ENCODE measurements around the gene MYO1B. TPM values are rescaled to one million over a fixed set of nuclear protein-coding genes. Genes with fewer than 3 reads are reported as not detected.

MYO1B gene
- total RNA-seq, 6 donors from 2014 or later, result 112 to 311 (median 137) TPM

DNA sequence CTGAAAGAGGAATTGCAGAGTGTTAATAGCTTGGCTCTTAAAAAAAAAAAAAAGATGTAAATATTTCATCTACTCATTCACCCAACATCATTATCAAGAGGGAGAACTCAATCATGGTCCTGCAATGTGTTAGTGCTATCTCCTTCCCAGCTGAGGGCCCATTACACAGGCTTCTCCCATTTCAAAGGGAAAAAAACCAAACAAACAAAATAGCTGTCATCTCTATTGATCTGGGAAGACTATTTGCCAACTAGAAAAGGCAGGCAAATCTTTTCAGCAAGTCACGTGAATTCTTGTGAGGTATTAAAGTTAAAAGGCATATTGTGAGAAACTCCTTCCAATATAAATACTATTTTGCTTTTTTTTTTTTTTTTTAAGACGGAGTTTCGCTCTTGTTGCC lies 194.3 kb downstream of the MYO1B start:
- WGBS, 2 donors, result 87 to 93% methylated on average over 3 of the region's 3 CpGs
- TF ChIP-seq EP300 (IDR thresholded peaks at IDR 0.05) (no peak), POLR2A (IDR thresholded peaks at IDR 0.05) (no peak), POLR2AphosphoS5 (IDR thresholded peaks at IDR 0.05) (no peak)
- TF ChIP-seq, protein P1, sequence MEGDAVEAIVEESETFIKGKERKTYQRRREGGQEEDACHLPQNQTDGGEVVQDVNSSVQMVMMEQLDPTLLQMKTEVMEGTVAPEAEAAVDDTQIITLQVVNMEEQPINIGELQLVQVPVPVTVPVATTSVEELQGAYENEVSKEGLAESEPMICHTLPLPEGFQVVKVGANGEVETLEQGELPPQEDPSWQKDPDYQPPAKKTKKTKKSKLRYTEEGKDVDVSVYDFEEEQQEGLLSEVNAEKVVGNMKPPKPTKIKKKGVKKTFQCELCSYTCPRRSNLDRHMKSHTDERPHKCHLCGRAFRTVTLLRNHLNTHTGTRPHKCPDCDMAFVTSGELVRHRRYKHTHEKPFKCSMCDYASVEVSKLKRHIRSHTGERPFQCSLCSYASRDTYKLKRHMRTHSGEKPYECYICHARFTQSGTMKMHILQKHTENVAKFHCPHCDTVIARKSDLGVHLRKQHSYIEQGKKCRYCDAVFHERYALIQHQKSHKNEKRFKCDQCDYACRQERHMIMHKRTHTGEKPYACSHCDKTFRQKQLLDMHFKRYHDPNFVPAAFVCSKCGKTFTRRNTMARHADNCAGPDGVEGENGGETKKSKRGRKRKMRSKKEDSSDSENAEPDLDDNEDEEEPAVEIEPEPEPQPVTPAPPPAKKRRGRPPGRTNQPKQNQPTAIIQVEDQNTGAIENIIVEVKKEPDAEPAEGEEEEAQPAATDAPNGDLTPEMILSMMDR (IDR thresholded peaks at IDR 0.05), result no peak
- H3K9me3 ChIP-seq, result no peaks in the 10 kb centered on the region
- ATAC-seq (ENCODE audit: low FRiP score in 2 of 2) (no peak), DNase-seq (no peak)
- no peak overlapping the region for H3K4me3 ChIP-seq
- H3K27ac ChIP-seq, result no peak overlapping the region
- H3K4me1 ChIP-seq, result peaks cover 0 to 9% (median 3%) of the 10 kb centered on the region in 4 donors
- H3K27me3 ChIP-seq, result no peaks in the 10 kb centered on the region
- no peaks in the 10 kb centered on the region for H3K36me3 ChIP-seq

DNA sequence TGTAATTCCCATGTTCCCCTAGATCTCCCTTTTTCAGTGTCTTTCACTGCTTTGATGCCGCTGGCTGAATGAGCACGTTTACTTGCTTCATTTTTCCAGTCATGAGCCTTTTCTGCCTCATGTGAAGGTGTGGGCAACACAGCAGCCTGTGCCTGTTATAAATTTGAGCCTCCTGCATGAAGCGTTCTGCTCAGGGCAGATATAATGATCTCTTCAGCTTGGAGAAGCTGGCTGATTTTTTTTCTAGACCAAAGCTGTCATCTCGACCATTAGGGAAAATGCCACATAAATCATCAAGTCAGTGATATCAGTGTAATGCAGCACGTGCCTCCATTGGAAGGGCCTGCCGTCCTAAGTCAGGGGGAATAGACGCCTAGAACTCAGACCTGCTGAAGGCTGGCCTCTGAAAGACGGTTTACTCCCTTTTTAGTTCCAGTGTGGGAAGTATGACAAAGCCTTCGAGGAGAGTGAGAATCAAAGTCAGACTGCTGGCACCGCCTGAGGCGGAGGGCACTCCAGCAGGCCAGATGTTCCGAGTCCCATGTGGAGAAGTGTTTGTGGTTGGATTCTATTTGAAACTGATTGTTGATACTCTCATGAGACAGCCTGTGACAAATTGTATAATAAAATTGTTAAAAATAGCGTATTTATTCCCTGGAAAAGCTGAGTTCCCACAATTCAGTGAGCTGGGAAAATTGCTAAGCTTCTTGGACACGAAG lies 196.5 kb downstream of the MYO1B start:
- Histone ChIP-seq H3K4me3 (no peak overlapping the region), H3K9me3 (no peaks in the 10 kb centered on the region), H3K27ac (peak overlapping the region in 1 of 4 donors; percentile 69), H3K27me3 (no peaks in the 10 kb centered on the region), H3K36me3 (no peaks in the 10 kb centered on the region), H3K4me1 (peaks cover 0 to 3% (median 0%) of the 10 kb centered on the region in 4 donors)
- no peak for TF ChIP-seq EP300 (IDR thresholded peaks at IDR 0.05)
- peak in 1 of 2 donors; percentile 63 for TF ChIP-seq POLR2AphosphoS5 (IDR thresholded peaks at IDR 0.05)
- TF ChIP-seq, protein P1 (IDR thresholded peaks at IDR 0.05), result no peak
- TF ChIP-seq POLR2A (IDR thresholded peaks at IDR 0.05), result no peak
- ATAC-seq (ENCODE audit: low FRiP score in 2 of 2) (peak; percentile 53 to 71), DNase-seq (peak in 1 of 2 donors; percentile 17)
- WGBS, 2 donors, result 58 to 73% methylated on average over 14 of the region's 14 CpGs

DNA sequence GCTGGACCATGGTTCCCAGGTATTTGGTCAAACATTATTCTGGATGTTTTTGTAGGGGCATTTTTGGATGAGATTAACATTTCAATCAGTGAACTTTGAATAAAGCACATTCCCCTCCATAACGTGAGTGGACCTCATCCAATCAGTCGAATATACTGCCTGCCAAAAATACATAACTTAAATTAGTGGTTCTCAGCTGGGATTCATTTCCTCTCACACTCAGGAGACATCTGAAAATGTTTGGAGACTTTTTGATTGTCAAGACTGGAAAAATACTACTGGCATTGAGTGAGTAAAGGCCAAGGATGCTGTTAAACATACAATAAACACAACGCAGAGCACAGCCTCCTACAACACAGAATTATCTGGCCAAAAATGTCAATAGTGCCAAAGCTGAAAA lies 198.2 kb downstream of the MYO1B start:
- 70 to 86% methylated on average over 3 of the region's 3 CpGs for WGBS, 2 donors
- H3K9me3 ChIP-seq, result no peaks in the 10 kb centered on the region
- DNase-seq, result no peak
- H3K4me1 ChIP-seq, result no peaks in the 10 kb centered on the region
- H3K36me3 ChIP-seq, result no peaks in the 10 kb centered on the region
- H3K4me3 ChIP-seq, result no peak overlapping the region
- H3K27ac ChIP-seq, result no peak overlapping the region
- no peaks in the 10 kb centered on the region for H3K27me3 ChIP-seq
- no peak for ATAC-seq (ENCODE audit: low FRiP score in 2 of 2)
- TF ChIP-seq, protein P1 (IDR thresholded peaks at IDR 0.05), result no peak
- no peak for TF ChIP-seq POLR2AphosphoS5 (IDR thresholded peaks at IDR 0.05)

DNA sequence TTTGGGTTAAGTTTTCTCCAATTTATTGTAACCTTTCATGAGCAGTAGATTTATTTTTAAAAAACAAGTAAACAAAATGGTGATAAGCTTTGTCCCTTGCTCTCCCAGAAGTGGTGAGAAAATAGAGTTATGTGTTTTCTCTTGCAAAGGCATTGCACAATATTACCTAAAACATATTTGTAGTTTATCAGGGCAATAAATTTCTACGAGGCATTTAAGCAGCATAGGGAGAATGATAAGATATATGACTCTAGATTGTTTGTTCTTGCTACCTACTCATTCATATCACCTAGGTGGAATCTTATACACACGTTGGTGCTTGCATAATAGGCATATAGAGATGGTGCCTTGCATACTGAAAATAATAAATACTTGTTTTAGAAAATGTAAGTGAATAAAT lies 201.7 kb downstream of the MYO1B start:
- Histone ChIP-seq H3K36me3 (no peaks in the 10 kb centered on the region), H3K4me1 (no peaks in the 10 kb centered on the region), H3K9me3 (no peaks in the 10 kb centered on the region), H3K27ac (no peak overlapping the region), H3K4me3 (no peak overlapping the region), H3K27me3 (no peaks in the 10 kb centered on the region)
- WGBS, 2 donors, result 61 to 64% methylated on average over 2 of the region's 2 CpGs
- TF ChIP-seq POLR2A (IDR thresholded peaks at IDR 0.05) (no peak), EP300 (IDR thresholded peaks at IDR 0.05) (no peak), POLR2AphosphoS5 (IDR thresholded peaks at IDR 0.05) (no peak)
- TF ChIP-seq, protein P1 (IDR thresholded peaks at IDR 0.05), result no peak
- ATAC-seq (ENCODE audit: low FRiP score in 2 of 2) (no peak), DNase-seq (no peak)

DNA sequence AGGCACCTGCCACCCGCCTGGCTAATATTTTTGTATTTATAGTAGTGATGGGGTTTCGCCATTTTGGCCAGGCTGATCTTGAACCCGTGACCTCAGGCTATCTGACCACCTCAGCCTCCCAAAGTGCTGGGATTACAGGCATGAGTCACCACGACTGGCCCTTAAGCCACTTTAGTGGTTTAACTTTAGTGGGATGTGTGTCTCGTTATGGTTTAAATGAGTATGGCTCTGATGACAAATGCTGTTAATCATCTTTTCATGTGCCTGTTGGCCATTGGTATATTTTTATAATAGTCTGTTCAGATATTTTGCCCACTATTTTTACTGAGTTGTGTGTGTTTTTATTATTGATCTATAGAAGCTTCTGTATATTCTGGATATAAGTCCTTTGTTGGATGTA lies 205.9 kb downstream of the MYO1B start:
- TF ChIP-seq POLR2A (IDR thresholded peaks at IDR 0.05) (no peak), POLR2AphosphoS5 (IDR thresholded peaks at IDR 0.05) (no peak), EP300 (IDR thresholded peaks at IDR 0.05) (no peak)
- TF ChIP-seq, protein P1 (IDR thresholded peaks at IDR 0.05), result no peak
- H3K27me3 ChIP-seq, result no peaks in the 10 kb centered on the region
- H3K9me3 ChIP-seq, result no peaks in the 10 kb centered on the region
- WGBS, 2 donors, result 84 to 96% methylated on average over 5 of the region's 5 CpGs
- no peaks in the 10 kb centered on the region for H3K4me1 ChIP-seq
- H3K27ac ChIP-seq, result no peak overlapping the region
- H3K36me3 ChIP-seq, result no peaks in the 10 kb centered on the region
- DNase-seq (no peak), ATAC-seq (ENCODE audit: low FRiP score in 2 of 2) (no peak)
- no peak overlapping the region for H3K4me3 ChIP-seq

All from upper lobe of left lung (tissue), 6 donors.